GM18873 (cell line): ENCODE data around the gene OCEL1.
"Not testable (repeated sequence)": the region's sequence is repeated elsewhere in the genome, so short reads cannot be mapped to it uniquely, and the experiment has no call there.

ENCODE experiments used
- ATAC-seq: cut with Tn5 transposase; IDR thresholded peaks from one replicate; pipeline ENCODE4 v1.9.1; 2021; ENCODE audit warnings: mild to moderate bottlenecking, moderate library complexity, moderate number of reproducible peaks; ENCODE audit not compliant: unreplicated experiment, low FRiP score

OCEL1 gene

DNA sequence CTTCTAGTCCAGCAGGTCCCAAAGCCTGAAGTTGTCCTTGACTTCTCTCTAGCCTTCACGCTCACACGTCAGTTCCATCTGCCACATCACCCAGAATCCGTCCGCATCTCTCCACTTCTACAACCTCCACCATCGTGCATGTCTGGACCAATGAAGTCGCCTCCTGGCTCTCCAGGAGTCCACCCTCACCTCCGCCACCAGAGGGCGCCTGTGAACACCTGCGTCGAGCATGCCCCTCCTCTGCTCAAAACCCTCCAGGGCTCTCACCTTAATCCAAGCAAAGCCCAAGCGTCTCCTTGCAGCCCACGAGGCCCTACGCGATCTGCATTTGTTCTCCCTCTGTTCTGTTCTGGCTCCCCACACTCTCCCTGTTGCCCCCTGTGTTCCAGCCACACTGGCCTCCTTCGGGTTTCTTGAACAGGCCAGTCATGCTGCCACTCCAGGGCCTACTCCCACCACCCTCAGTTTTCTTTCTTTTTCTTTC lies 34.9 kb downstream of the OCEL1 start:
- ATAC-seq, result no peak

DNA sequence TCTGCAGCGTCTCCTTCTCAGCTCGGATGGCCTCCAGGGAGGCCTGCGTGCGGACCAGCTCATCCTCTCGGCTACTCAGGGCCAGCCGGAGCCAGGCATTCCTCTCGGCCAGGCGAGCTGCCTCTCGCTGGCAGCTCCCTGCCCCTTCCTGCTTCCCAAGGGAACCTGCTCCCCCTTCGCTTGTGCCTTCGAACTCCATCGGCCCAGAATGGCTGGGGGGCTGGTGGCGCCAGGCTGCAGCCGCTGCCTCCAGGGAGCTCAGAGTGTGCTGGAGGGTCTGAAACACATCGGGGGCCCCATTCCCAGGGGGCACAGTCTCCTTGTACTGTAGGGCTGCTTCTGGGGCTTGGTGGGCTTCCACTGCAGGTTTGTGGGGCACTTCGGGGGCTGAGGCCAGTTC lies 36.5 kb downstream of the OCEL1 start:
- no peak for ATAC-seq

DNA sequence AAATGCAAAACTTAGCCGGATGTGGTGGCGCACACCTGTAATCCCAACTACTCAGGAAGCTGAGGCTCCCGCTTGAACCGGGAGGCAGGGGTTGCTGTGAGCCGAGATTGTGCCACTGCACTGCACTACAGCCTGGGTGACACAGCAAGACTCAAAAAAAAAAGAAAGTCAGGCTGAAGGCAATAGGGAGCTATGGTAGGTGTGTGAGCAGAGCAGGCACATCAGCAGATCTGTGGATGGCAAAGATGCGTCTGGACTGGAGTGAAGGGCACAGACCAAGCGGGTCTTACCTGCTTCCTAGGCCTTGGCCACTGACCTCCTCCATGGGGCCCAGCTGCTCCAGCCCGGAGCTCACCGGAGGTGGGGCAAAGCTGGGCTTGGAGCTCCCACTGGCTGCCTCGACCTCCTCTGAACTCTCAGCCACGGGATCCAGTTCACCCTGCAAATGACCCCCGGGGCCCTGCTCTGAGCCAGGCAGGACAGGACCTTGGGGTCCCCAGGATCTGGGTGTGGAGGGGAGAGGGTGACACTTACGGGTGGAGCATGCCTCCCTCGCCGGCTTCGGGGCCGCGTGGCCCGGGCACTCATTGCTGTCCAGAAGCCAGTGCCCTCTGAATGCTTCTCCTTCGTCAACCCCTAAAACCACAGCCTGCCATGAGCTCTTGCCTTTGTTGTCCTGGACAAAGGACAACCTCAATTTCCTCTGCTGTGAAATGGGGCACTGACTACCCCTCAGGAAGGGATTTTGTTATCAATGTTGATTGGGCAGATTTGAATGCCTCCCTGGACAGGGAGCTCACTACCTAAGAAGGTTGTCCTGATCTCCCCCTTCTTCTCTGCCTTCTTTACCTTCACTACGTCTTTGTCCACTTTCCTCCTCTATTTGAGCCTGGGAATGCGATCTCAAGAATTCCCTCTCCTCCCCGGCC lies 38.0 kb downstream of the OCEL1 start:
- ATAC-seq, result no peak

DNA sequence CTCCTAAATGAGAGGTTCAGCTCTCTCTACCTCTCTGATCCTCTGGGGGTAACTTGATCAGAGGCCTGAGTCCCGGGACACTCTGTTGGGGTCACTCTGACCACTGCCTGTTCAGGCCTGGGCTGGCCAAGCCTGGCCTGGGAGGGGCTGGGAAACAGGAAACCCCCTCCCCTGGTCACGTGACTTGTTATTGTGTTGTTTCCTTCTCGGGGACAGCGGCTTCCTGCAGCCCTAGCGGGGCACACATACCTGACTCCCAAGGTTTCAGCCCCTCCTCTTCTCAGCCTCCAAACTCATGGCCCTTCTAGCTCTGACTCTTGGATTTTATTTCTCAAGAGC lies 38.6 kb downstream of the OCEL1 start, which contains the start of gene USHBP1:
USHBP1 (minus strand) TSS at position 105 of the 339 bp plus-strand sequence. CDS start 446 bp downstream, outside the sequence.
- no peak for ATAC-seq

DNA sequence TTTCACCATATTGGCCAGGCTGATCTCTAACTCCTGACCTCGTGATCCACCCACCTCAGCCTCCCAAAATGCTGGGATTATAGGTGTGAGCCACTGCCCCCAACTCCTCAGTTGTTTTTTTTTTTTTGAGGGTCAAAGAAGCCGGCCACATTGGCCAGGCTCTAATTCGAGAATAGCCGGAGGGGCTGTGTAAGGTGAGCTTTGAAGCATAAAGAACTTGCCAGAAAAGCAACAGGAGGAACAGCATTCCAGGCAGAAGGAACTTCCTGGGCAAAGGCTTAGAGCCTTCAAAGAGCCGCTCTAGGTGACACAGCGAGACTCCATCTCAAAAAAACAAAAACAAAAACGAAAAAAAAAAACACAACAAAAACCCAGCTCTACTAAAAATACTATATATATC lies 40.0 kb downstream of the OCEL1 start:
- ATAC-seq, result no peak

DNA sequence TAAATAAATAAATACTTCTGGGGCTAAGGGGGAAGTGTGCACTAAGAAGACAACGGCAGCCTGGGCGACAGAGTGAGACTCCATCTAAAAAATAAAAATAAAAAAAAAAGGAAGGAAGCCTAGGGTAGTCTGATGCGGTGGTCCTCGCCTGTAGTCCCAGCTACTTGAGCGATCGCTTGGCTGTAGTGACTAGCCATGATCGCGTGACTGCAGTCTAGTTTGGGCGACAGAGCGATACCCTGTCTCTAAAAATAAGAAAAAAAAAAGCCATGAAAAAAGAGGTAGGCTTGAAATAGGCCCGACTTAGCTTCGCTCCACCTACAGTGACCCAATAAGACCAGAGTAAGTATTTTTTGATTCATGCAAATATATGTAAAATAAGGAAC lies 40.6 kb downstream of the OCEL1 start:
- ATAC-seq, result no peak

DNA sequence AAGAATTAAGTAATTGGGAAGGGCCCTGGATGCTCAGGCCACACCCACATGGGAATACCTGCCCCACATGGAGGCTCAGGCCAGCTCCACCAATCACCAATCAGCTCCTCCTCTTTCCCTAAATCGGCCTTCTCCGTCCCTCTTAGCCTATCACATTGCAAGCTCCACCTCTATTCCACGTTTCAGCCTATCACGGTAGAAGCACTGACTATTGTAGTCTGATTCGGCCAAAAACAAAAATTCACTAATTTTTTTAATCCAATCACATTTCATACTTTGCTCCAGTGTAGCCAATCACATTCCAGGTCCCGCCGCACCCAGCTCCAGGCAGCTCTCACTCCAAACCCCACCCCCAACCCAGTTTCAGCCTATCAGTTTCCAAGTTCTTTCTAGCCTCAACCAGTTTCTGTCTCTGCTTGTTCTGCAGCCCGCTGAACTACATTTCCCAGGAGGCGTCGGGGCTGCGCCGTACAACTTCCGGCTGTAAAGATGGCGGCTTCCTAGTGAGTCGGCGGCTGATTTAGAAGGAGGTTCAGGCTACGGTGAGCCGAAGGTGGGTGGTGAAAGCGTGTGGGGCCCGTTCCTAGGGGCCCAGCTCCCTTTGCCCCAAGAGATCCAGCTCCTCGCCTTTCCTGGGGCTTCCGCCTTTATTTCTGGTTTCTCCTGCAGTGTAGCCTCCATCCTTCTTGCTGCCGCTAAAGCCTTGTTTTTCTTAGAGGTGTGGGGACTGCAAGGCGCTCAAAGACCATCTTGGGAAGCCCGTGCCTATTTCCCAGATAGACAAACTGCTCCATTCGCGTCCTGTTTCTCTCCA lies 41.2 kb downstream of the OCEL1 start, which contains the start of gene BABAM1:
BABAM1 (plus strand) TSS at position 469 of the 814 bp plus-strand sequence. CDS start 1,364 bp downstream, outside the sequence.
- ATAC-seq, result peak; percentile 89

DNA sequence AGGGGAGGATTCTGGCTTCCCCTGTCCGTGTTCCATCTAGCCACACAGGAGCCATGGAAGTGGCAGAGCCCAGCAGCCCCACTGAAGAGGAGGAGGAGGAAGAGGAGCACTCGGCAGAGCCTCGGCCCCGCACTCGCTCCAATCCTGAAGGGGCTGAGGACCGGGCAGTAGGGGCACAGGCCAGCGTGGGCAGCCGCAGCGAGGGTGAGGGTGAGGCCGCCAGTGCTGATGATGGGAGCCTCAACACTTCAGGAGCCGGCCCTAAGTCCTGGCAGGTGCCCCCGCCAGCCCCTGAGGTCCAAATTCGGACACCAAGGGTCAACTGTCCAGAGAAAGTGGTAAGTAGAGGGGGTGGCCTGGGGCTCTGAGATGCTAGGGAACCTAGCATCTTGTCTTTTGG lies 42.7 kb downstream of the OCEL1 start:
- ATAC-seq, result no peak

DNA sequence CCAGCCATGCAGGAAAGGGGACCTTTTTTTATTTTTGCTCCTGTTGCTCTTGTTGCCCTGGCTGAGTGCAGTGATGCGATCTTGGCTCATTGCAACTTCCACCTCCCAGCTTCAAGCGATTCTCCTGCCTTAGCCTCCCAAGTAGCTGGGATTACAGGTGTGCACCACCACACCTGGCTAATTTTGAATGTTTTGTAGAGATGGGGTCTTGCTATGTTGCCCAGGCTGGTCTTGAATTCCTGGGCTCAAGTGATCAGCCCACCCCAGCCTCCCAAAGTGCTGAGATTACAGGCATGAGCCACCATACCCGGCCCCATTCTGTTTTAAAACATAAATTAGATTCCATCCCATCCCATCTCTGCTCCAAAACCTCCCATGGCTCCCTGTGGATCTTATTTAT lies 48.9 kb downstream of the OCEL1 start:
- not testable (repeated sequence) for ATAC-seq

DNA sequence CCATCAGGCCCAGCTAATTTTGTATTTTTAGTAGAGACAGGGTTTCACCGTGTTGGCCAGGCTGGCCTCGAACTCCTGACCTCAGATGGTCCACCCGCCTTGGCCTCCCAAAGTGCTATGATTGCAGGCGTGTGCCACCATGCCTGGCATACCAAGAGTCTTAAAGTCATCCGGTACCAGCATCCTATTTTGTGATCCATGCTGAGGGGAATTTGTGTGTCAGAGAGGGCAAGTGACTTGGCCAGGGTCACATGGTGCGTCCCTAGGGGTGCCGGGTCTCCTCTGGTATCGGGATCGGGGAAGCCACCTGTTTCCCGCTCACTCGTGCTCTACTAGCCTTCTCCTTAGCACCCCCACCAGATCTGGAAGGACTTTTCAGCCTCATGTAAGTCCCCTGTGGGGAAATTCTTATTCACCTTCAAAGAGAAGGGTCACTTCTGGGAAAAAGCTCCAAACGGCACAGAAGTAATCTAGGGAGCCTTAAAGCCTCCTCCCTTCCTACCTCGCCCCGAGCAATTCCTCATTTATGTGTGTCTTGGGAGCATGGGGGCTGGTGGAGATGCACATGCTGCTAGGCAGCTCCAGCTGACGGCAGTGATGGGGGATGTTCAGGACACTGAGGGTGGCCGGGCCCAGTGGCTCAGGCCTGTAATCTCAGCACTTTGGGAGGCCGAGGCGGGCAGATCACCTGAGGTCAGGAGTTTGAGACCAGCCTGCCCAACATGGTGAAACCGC lies 49.6 kb downstream of the OCEL1 start:
- ATAC-seq, result no peak
